Lower leg skin (tissue), 4 donors: ENCODE results near the gene AGBL1. TPM values are rescaled to one million over a fixed set of nuclear protein-coding genes. Genes with fewer than 3 reads are reported as not detected.

ENCODE experiments used
- DNase-seq, 2 donors: peaks; one replicate each; pipeline ENCODE4 v3.0.0-alpha.2; 2019; ENCODE audit warnings: low spot score in 2 of 2
- H3K4me3 ChIP-seq: fragments of 200-600 bp; sonication (generic); 2 replicates; pipeline ENCODE4 v1.5.1; 2017; ENCODE audit warnings: mild to moderate bottlenecking, low read depth; ENCODE audit not compliant: poor library complexity, severe bottlenecking
- POLR2A ChIP-seq, 2 donors: fragments of 450-650 bp; IDR thresholded peaks; one replicate each; pipeline ENCODE4 v1.6.1; 2016 to 2017; ENCODE audit warnings: antibody characterized with exemption in 2 of 2, mild to moderate bottlenecking in 1 of 2, moderate library complexity in 1 of 2
- WGBS, 2 donors: methylation state at CpG; one replicate each; pipeline ENCODE4 v1.1.5; 2018; 5-methylcytosine and 5-hydroxymethylcytosine counted together
- intact Hi-C: fragments of 100-400 bp; cut with DNase I; formaldehyde crosslinking; loops from one replicate; pipeline ENCODE4 v1.15.0; 2023; ENCODE audit warnings: low total_unique reads
- total RNA-seq, 4 donors: library from RNA; depleted of rRNA; stranded (reverse); fragments of >200 nt; gene quantifications; one replicate each; pipeline ENCODE4 v1.1.0, GENCODE V29; 2016
- TF ChIP-seq, protein P1 (sequence below), 3 donors: fragments of 450-650 bp; IDR thresholded peaks; one replicate each; pipeline ENCODE4 v1.5.1; 2016; ENCODE audit warnings: antibody characterized with exemption in 3 of 3, mild to moderate bottlenecking in 3 of 3, moderate library complexity in 2 of 3

The AGBL1 gene
- total RNA-seq, 4 donors from 2014 or later, result 0.13 to 0.91 TPM; not detected in 2

GRCh38 chr15:86804406-86804805 lies 724.7 kb downstream of the AGBL1 start:
- intact Hi-C loops, result no loop called here
- DNase-seq, result no peak
- WGBS, 2 donors, result 81 to 93% methylated on average over 2 of the region's 2 CpGs
- TF ChIP-seq, protein P1, sequence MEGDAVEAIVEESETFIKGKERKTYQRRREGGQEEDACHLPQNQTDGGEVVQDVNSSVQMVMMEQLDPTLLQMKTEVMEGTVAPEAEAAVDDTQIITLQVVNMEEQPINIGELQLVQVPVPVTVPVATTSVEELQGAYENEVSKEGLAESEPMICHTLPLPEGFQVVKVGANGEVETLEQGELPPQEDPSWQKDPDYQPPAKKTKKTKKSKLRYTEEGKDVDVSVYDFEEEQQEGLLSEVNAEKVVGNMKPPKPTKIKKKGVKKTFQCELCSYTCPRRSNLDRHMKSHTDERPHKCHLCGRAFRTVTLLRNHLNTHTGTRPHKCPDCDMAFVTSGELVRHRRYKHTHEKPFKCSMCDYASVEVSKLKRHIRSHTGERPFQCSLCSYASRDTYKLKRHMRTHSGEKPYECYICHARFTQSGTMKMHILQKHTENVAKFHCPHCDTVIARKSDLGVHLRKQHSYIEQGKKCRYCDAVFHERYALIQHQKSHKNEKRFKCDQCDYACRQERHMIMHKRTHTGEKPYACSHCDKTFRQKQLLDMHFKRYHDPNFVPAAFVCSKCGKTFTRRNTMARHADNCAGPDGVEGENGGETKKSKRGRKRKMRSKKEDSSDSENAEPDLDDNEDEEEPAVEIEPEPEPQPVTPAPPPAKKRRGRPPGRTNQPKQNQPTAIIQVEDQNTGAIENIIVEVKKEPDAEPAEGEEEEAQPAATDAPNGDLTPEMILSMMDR (IDR thresholded peaks at IDR 0.05), result no peak
- no peak for TF ChIP-seq POLR2A (IDR thresholded peaks at IDR 0.05)
- H3K4me3 ChIP-seq, result no peak overlapping the region

DNA sequence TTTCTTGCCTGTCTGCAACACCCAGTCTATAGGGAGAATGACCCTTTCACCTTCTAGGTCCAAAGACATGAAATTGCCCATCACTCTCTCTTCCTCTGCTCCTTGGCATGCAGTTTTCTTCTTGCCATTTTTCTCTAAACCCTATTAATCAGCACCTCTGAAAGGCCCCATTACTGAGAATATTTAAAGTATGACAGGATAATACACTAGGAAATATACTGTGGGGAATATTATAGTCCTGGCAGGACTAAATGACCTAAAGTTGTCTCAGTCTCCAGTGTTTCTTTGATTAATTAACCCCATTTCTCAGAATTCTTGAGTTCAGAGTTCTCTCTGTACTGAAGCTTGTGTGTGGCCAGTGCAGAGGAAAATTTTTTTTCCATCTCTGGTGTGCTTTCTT lies 730.7 kb downstream of the AGBL1 start:
- no peak overlapping the region for H3K4me3 ChIP-seq
- TF ChIP-seq, protein P1 (IDR thresholded peaks at IDR 0.05), result no peak
- no peak for TF ChIP-seq POLR2A (IDR thresholded peaks at IDR 0.05)
- DNase-seq, result no peak
- intact Hi-C loops, result no loop called here

- intact Hi-C loops, result no loop called here
- 91 to 100% methylated on average over 7 of the region's 7 CpGs for WGBS, 2 donors
- DNase-seq, result no peak
- H3K4me3 ChIP-seq, result no peak overlapping the region
- no peak for TF ChIP-seq POLR2A (IDR thresholded peaks at IDR 0.05)
- TF ChIP-seq, protein P1 (IDR thresholded peaks at IDR 0.05), result no peak
Observed at GRCh38 chr15:86813892-86814291, 734.2 kb downstream of the AGBL1 start.

DNA sequence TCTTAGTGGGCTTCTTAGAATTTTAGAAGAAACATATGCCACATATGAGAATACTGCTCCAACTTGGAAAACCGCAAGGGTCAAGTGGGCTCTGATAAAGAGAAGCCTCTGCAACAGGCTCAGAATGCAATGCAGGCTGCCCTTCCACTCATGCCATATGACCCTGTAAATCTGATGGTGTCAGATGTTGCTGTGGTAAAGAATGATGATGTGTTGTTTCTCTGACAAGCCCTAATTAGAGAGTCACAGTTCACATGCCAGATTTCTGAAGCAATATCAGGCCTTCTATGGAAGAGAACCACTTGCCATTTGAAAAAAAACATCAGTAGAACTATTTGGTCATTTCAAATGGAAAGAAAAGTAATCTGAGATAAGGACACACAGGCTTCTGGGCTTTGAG lies 749.6 kb downstream of the AGBL1 start:
- no peak for DNase-seq
- 50 to 56% methylated on average over 1 of the region's 1 CpG for WGBS, 2 donors
- H3K4me3 ChIP-seq, result no peak overlapping the region
- intact Hi-C loops, result no loop called here
- TF ChIP-seq, protein P1 (IDR thresholded peaks at IDR 0.05), result no peak
- no peak for TF ChIP-seq POLR2A (IDR thresholded peaks at IDR 0.05)

- intact Hi-C loops, result no loop called here
Observed at GRCh38 chr15:86830304-86830703, 750.6 kb downstream of the AGBL1 start.

DNA sequence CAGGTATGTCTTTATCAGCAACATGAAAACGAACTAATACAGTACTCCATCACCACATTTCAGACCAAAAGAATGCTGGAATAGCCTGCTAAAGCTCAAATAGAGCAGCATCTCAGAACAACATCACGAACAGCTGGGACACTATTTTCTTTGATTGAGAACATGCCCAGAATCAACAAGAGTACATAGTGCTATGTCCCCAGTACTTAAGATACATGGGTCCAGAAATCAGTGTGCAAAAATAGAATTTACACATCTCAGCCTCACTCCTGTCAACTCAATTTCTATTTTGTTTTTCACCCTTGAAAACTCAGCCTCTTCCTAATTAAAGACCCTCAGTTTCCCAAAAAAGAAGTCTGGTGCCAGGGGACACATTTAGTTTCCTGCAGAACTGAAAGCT lies 753.9 kb downstream of the AGBL1 start:
- DNase-seq, result no peak
- no peak overlapping the region for H3K4me3 ChIP-seq
- intact Hi-C loops, result no loop called here
- TF ChIP-seq, protein P1 (IDR thresholded peaks at IDR 0.05), result no peak
- TF ChIP-seq POLR2A (IDR thresholded peaks at IDR 0.05), result no peak
- WGBS, 2 donors, result 72 to 74% methylated on average over 2 of the region's 2 CpGs

More at GRCh38 chr15:86830304-86830703, 750.6 kb downstream of the AGBL1 start:
- DNase-seq, result no peak
- whole genome bisulfite sequencing, 2 donors, result 79 to 96% methylated on average over 1 of the region's 1 CpG
- no peak overlapping the region for H3K4me3 ChIP-seq
- TF ChIP-seq, protein P1 (IDR thresholded peaks at IDR 0.05), result no peak
- no peak for TF ChIP-seq POLR2A (IDR thresholded peaks at IDR 0.05)
